ENCODE results near the gene GAD1.

GRCh38 chr2:170850251-170850650 is 33.6 kb downstream of the GAD1 start:
- TF ChIP-seq CTCF (IDR thresholded peaks at IDR 0.05) (no peak), POLR2A (IDR thresholded peaks at IDR 0.05) (no peak)

All from breast epithelium (tissue), 3 donors.